Keratinocyte (primary cell): ENCODE data around the gene FAM114A1. TPM values are rescaled to one million over a fixed set of nuclear protein-coding genes. Genes with fewer than 3 reads are reported as not detected.
"Not testable (repeated sequence)": the region's sequence is repeated elsewhere in the genome, so short reads cannot be mapped to it uniquely, and the experiment has no call there.

Experiments used
- DNase-seq: peaks from one replicate; pipeline ENCODE4 v3.0.0-alpha.2; 2011; ENCODE audit warnings: low read depth, missing footprints, low spot score
- FAIRE-seq: peaks from 2 replicates; lab custom pipeline; 2011; peaks lifted over from hg19 to GRCh38; lab: Jason Lieb, UNC
- H2AFZ ChIP-seq: 2 replicates; pipeline ENCODE4 v1.6.0; 2012; ENCODE audit warnings: low read length, control low read depth, inconsistent platforms; ENCODE audit not compliant: control insufficient read depth
- H3K27ac ChIP-seq: 2 replicates; pipeline ENCODE4 v1.5.1; 2011; ENCODE audit warnings: low read length; ENCODE audit not compliant: control insufficient read depth, insufficient read depth
- H3K27me3 ChIP-seq: 3 replicates; pipeline ENCODE4 v1.6.0; 2011; ENCODE audit warnings: low read length; ENCODE audit not compliant: control insufficient read depth, insufficient read depth; ENCODE audit errors: extremely low read depth
- H3K36me3 ChIP-seq, 2 experiments: 2 replicates in 1 of 2; 3 replicates in 1 of 2; pipeline ENCODE4 v1.5.1; 2011; ENCODE audit warnings: low read length in 2 of 2, mild to moderate bottlenecking in 1 of 2; ENCODE audit not compliant: control insufficient read depth in 2 of 2, insufficient read depth in 2 of 2; ENCODE audit errors: extremely low read depth in 1 of 2
- H3K4me1 ChIP-seq: 3 replicates; pipeline ENCODE4 v1.5.1; 2011; ENCODE audit warnings: low read length; ENCODE audit not compliant: control insufficient read depth, insufficient read depth; ENCODE audit errors: extremely low read depth
- H3K4me2 ChIP-seq: 3 replicates; pipeline ENCODE4 v1.6.0; 2011; ENCODE audit warnings: low read depth, low read length; ENCODE audit not compliant: control insufficient read depth, insufficient read depth; ENCODE audit errors: extremely low read depth
- H3K4me3 ChIP-seq, 3 experiments: fragments of 200-600 bp in 1 of 3; sonication (generic) in 1 of 3; 2 replicates in 2 of 3; 3 replicates in 1 of 3; pipeline ENCODE4 v1.5.1; 2011 to 2016; ENCODE audit warnings: low read length in 3 of 3, mild to moderate bottlenecking in 3 of 3, control low read depth in 2 of 3, inconsistent platforms in 1 of 3, low read depth in 1 of 3, mixed read lengths in 1 of 3, mixed run types in 1 of 3, moderate library complexity in 1 of 3; ENCODE audit not compliant: control insufficient read depth in 2 of 3, insufficient read depth in 2 of 3; ENCODE audit errors: extremely low read depth in 1 of 3
- H3K79me2 ChIP-seq: 2 replicates; pipeline ENCODE4 v1.6.0; 2012; ENCODE audit warnings: low read length; ENCODE audit not compliant: control insufficient read depth, insufficient read depth
- H3K9ac ChIP-seq: 3 replicates; pipeline ENCODE4 v1.6.0; 2011; ENCODE audit warnings: low read length; ENCODE audit not compliant: control insufficient read depth, insufficient read depth; ENCODE audit errors: extremely low read depth
- H3K9me1 ChIP-seq: 3 replicates; pipeline ENCODE4 v1.6.0; 2011; ENCODE audit warnings: low read length; ENCODE audit not compliant: control insufficient read depth, insufficient read depth; ENCODE audit errors: extremely low read depth
- H3K9me3 ChIP-seq: 2 replicates; pipeline ENCODE4 v1.5.1; 2012; ENCODE audit warnings: low read depth, low read length; ENCODE audit not compliant: control insufficient read depth
- H4K20me1 ChIP-seq: 3 replicates; pipeline ENCODE4 v1.6.0; 2011; ENCODE audit warnings: low read length; ENCODE audit not compliant: control insufficient read depth, insufficient read depth; ENCODE audit errors: extremely low read depth
- EZH2 ChIP-seq: IDR thresholded peaks from one replicate; pipeline ENCODE4 v1.6.1; 2012; ENCODE audit warnings: inconsistent platforms, mild to moderate bottlenecking, low read length, moderate library complexity
- dilution Hi-C: fragments of 300-500 bp; cut with MboI; formaldehyde crosslinking; loops from one replicate; pipeline ENCODE4 v1.7.0; 2020; ENCODE audit warnings: low sequenced_read_pairs; ENCODE audit not compliant: extremely low pct_ligation_motif_present
- polyA plus RNA-seq, 5 experiments: library from polyadenylated mRNA; depleted of rRNA in 3 of 5; stranded (reverse) in 3 of 5; stranded (forward) in 1 of 5; unstranded in 1 of 5; fragments of >200 nt; gene quantifications; 1 replicate in 1 of 5; 2 replicates in 3 of 5; 3 replicates in 1 of 5; pipeline versions ENCODE4 v1.2.1 to v1.2.3, GENCODE V29; 2011 to 2012; ENCODE audit warnings: missing spikeins in 2 of 5, low read depth in 1 of 5, low replicate concordance in 1 of 5
- TF ChIP-seq, protein P1 (sequence below), 3 experiments: IDR thresholded peaks in 1 of 3; conservative IDR thresholded peaks in 1 of 3; optimal IDR thresholded peaks in 1 of 3; 2 replicates in 2 of 3; 3 replicates in 1 of 3; pipeline versions ENCODE3 to v1.5.1; 2011; ENCODE audit warnings: low read length in 3 of 3, mild to moderate bottlenecking in 3 of 3, moderate library complexity in 2 of 3, control low read depth in 1 of 3, inconsistent platforms in 1 of 3; ENCODE audit not compliant: insufficient read depth in 2 of 3; ENCODE audit errors: extremely low read depth in 1 of 3

The FAM114A1 gene
- polyA plus RNA-seq, 1 donor (not counting 4 experiments of a cell fraction or from before 2014, with no cell fraction given), result 47.2 TPM

DNA sequence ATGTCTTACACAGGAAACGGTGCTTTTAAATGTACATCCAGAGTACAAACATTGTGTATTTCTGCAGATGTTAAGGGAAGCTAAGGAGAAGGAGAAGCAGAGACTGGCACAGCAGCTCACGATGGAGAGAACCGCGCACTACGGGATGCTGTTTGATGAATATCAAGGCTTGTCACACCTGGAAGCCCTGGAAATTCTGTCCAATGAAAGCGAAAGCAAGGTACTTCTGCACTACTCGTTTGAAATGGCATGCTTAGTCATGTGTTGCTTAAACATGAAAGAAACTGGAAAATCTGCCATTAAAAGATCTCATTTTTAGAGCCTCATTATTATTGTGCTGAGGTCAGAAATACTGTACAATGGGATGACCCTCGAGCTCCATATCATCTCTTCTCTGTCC, 47.2 kb downstream of the FAM114A1 start:
- Histone ChIP-seq H3K79me2 (no peaks in the 10 kb centered on the region), H3K4me1 (no peaks in the 10 kb centered on the region), H3K36me3 (peaks cover 3 to 29% of the 10 kb centered on the region in 2 experiments), H3K4me2 (no peak overlapping the region), H4K20me1 (no peaks in the 10 kb centered on the region), H3K27me3 (no peaks in the 10 kb centered on the region), H2AFZ (no peak overlapping the region), H3K9me1 (no peaks in the 10 kb centered on the region), H3K9ac (no peak overlapping the region), H3K27ac (no peak overlapping the region), H3K9me3 (no peaks in the 10 kb centered on the region), H3K4me3 (no peak overlapping the region)
- DNase-seq (no peak), FAIRE-seq (no peak)
- dilution Hi-C loops, result no loop called here
- TF ChIP-seq, protein P1, sequence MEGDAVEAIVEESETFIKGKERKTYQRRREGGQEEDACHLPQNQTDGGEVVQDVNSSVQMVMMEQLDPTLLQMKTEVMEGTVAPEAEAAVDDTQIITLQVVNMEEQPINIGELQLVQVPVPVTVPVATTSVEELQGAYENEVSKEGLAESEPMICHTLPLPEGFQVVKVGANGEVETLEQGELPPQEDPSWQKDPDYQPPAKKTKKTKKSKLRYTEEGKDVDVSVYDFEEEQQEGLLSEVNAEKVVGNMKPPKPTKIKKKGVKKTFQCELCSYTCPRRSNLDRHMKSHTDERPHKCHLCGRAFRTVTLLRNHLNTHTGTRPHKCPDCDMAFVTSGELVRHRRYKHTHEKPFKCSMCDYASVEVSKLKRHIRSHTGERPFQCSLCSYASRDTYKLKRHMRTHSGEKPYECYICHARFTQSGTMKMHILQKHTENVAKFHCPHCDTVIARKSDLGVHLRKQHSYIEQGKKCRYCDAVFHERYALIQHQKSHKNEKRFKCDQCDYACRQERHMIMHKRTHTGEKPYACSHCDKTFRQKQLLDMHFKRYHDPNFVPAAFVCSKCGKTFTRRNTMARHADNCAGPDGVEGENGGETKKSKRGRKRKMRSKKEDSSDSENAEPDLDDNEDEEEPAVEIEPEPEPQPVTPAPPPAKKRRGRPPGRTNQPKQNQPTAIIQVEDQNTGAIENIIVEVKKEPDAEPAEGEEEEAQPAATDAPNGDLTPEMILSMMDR (optimal IDR thresholded peaks at IDR 0.05 in 1 of 3, IDR thresholded peaks at IDR 0.05 in 1 of 3, conservative IDR thresholded peaks at IDR 0.05 in 1 of 3; ENCODE audit: extremely low read depth in 1 of 3, insufficient read depth in 2 of 3, low read length in 3 of 3), result no peak
- no peak for TF ChIP-seq EZH2

- not testable (repeated sequence) for H3K79me2 ChIP-seq
Measured at GRCh38 chr4:38916267-38916666, 48.7 kb downstream of the FAM114A1 start.

DNA sequence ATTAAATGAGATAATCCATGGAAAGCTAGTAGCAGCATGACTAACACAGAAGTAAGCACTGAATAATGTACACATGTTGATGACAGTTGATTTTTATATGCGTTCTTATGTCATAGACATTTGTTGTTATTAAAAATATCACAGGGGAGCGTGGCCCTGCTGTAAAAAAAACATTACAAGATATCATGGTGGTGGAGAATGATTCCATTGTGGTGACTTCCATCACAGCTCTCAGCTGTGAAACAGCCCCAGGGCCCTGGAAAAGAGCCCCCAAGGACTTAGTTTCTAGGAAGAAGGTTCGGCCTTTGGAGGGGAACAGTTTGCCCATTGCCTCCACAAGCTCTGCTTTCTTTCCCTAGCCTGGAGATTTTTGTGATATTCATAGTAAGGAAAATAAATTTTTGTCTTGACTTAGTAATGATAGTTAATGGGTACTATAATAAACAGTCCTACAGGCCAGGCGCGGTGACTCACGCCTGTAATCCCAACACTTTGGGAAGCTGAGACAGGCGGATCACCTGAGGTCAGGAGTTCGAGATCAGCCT, 49.9 kb downstream of the FAM114A1 start:
- H3K4me2 ChIP-seq, result no peak overlapping the region
- H3K27me3 ChIP-seq, result no peaks in the 10 kb centered on the region
- H3K9me1 ChIP-seq, result no peaks in the 10 kb centered on the region
- no peak overlapping the region for H3K27ac ChIP-seq
- peaks cover 0 to 17% of the 10 kb centered on the region in 2 experiments for H3K36me3 ChIP-seq
- TF ChIP-seq, protein P1 (optimal IDR thresholded peaks at IDR 0.05 in 1 of 3, IDR thresholded peaks at IDR 0.05 in 1 of 3, conservative IDR thresholded peaks at IDR 0.05 in 1 of 3; ENCODE audit: extremely low read depth in 1 of 3, insufficient read depth in 2 of 3, low read length in 3 of 3), result no peak
- TF ChIP-seq EZH2, result no peak
- H3K9ac ChIP-seq, result no peak overlapping the region
- DNase-seq (no peak), FAIRE-seq (no peak)
- H2AFZ ChIP-seq, result no peak overlapping the region
- no peaks in the 10 kb centered on the region for H3K9me3 ChIP-seq
- H3K4me1 ChIP-seq, result no peaks in the 10 kb centered on the region
- H3K4me3 ChIP-seq, result no peak overlapping the region
- dilution Hi-C loops, result no loop called here
- no peaks in the 10 kb centered on the region for H4K20me1 ChIP-seq
- no peaks in the 10 kb centered on the region for H3K79me2 ChIP-seq

More at GRCh38 chr4:38916267-38916666, 48.7 kb downstream of the FAM114A1 start:
- DNase-seq, H3K9me1 ChIP-seq, H3K4me2 ChIP-seq, H4K20me1 ChIP-seq, dilution Hi-C loops, H3K9ac ChIP-seq, H3K27ac ChIP-seq, H3K27me3 ChIP-seq, FAIRE-seq, H3K9me3 ChIP-seq, H2AFZ ChIP-seq, H3K4me1 ChIP-seq, H3K4me3 ChIP-seq: not testable (repeated sequence)
- peaks cover 0 to 18% of the 10 kb centered on the region in 2 experiments for H3K36me3 ChIP-seq
